ENCODE measurements around the gene NAXE. TPM values are rescaled to one million over a fixed set of nuclear protein-coding genes. Genes with fewer than 3 reads are reported as not detected.
A peak's percentile ranks its signal among the peaks of the same experiment; 100 is the strongest.

NAXE gene
- total and polyA plus RNA-seq, 5 donors from 2014 or later = 29.2 to 102 (median 88.8) TPM

DNA sequence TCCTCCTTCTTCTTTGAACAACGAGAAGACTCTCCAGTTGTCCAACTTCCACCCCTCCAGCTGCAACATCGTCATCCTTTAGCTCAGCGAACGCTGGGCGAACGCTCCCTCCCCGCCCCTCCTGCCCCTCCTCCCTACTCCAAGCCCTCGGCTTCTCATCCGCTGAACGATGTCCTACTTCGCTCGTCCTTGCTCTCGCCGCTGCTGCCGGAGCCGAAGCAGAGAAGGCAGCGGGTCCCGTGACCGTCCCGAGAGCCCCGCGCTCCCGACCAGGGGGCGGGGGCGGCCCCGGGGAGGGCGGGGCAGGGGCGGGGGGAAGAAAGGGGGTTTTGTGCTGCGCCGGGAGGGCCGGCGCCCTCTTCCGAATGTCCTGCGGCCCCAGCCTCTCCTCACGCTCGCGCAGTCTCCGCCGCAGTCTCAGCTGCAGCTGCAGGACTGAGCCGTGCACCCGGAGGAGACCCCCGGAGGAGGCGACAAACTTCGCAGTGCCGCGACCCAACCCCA, 50.2 kb downstream of the NAXE start, which contains the start of gene BCAN:
BCAN (plus strand) TSS at position 357 of the 504 bp plus-strand sequence. CDS start 3,938 bp downstream, outside the sequence.
- Mint-ChIP-seq H3K9me3 (peaks cover 0 to 1% (median 0%) of the 10 kb centered on the region in 7 donors), H3K27ac (no peak within 1 kb of the TSS), H3K4me3 (peak within 1 kb of the TSS in 3 of 4 donors; percentile 50 to 79 (median 77)), H3K36me3 (peaks cover 4% of the 10 kb centered on the region), H3K4me1 (peaks cover 0 to 30% (median 16%) of the 10 kb centered on the region in 4 donors), H3K27me3 (peaks cover 81% of the 10 kb centered on the region)
- H3K9me3 ChIP-seq (ENCODE audit: control insufficient read depth in 2 of 2, low read length in 2 of 2) = no peaks in the 10 kb centered on the region
- no peaks in the 10 kb centered on the region for H3K36me3 ChIP-seq (ENCODE audit: control insufficient read depth, insufficient read depth, low read length)
- ATAC-seq (ENCODE audit: low read depth in 2 of 2) (peak; percentile 21 to 27), DNase-seq (no peak)
- H3K4me3 ChIP-seq (ENCODE audit: low read depth, low read length) = peak within 1 kb of the TSS; percentile 26
- peaks cover 21% of the 10 kb centered on the region for H3K4me1 ChIP-seq (ENCODE audit: control insufficient read depth, insufficient read depth, low read length, poor library complexity, severe bottlenecking)
- H3K27ac ChIP-seq (ENCODE audit: insufficient read depth, low read length, poor library complexity, severe bottlenecking) = no peak within 1 kb of the TSS
- H3K27me3 ChIP-seq (ENCODE audit: control insufficient read depth, insufficient read depth, low read length) = peaks cover 47% of the 10 kb centered on the region

DNA sequence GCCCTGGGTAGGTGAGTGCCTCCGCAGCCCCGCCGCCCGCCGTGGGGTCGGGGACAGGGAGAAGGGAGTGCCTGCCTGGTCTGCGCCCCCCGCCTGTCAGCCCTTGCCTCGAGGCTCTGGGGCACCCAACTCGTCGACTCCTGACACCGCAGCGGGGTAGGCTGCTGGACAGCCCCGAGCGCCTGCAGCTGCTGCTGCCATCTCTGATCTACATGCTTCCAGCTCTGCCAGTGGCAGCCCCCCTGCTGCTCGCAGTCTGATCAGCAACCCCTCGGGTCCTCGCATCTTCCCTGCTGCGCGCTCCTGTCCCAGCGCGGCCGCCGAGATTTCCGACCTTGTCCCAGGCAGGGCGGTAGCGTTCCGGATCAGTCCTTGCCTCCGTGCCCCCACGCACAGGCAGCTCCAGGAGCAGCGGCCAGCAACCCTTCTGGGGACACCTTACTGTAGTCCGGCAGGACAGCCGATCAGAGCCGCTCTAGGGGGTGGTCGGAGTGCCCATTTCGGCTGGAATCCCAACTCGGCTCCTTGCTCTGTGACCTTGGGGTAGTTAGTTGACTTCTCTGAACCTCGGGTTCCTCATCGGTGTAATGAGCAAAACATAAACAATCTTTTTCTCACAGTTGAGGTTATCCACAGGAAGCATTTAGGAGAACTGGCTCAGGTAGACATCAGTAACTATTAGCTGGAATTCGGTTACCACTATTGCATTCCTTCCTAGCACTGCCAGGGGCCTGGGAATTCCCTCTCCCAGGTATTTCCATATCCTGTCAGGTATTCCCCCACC, 50.9 kb downstream of the NAXE start:
- Mint-ChIP-seq H3K4me1 (peaks cover 0 to 30% (median 16%) of the 10 kb centered on the region in 4 donors), H3K27me3 (peaks cover 86% of the 10 kb centered on the region), H3K27ac (no peak overlapping the region), H3K36me3 (peaks cover 4% of the 10 kb centered on the region), H3K9me3 (peaks cover 0 to 1% (median 0%) of the 10 kb centered on the region in 7 donors), H3K4me3 (peak overlapping the region in 3 of 4 donors; percentile 50 to 79 (median 72))
- peaks cover 21% of the 10 kb centered on the region for H3K4me1 ChIP-seq (ENCODE audit: control insufficient read depth, insufficient read depth, low read length, poor library complexity, severe bottlenecking)
- H3K9me3 ChIP-seq (ENCODE audit: control insufficient read depth in 2 of 2, low read length in 2 of 2) = no peaks in the 10 kb centered on the region
- ATAC-seq (ENCODE audit: low read depth in 2 of 2) (no peak), DNase-seq (no peak)
- H3K4me3 ChIP-seq (ENCODE audit: low read depth, low read length) = no peak overlapping the region
- no peak overlapping the region for H3K27ac ChIP-seq (ENCODE audit: insufficient read depth, low read length, poor library complexity, severe bottlenecking)
- peaks cover 47% of the 10 kb centered on the region for H3K27me3 ChIP-seq (ENCODE audit: control insufficient read depth, insufficient read depth, low read length)
- no peaks in the 10 kb centered on the region for H3K36me3 ChIP-seq (ENCODE audit: control insufficient read depth, insufficient read depth, low read length)

DNA sequence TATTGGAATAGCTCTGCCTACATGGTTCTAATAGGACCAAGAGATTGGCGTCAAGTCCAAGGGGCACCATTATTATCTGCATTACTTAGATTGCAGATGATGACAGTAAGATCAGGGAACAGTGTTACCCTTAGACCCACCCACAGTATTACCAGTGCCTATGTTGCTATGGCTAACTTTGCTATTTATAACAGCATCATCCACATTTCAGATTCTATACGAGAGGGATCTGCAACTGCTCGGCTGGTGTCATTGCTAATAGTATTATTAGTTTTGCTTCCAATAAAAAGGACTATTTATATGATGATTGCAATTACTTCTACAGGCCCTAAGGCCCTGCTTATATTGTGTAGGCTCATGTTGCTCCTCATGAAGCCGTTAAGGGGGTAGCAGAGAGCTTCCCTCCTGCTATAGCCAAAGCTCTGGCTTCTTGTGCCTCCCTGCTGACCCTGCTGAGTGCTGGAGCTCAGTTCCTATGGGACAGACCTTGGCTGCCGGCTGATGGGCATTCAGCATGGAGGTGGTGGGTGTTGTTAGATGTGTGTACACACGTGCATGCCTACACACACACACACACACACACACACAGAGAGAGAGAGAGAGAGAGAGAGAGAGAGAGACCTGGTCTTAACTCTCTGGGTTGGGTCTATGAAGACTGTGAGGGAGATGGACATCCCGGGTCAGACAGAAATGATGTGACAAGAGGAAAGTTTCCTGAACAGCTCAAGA, 51.6 kb downstream of the NAXE start:
- Histone ChIP-seq H3K9me3 (ENCODE audit: control insufficient read depth in 2 of 2, low read length in 2 of 2) (no peaks in the 10 kb centered on the region), H3K36me3 (ENCODE audit: control insufficient read depth, insufficient read depth, low read length) (no peaks in the 10 kb centered on the region), H3K4me1 (ENCODE audit: control insufficient read depth, insufficient read depth, low read length, poor library complexity, severe bottlenecking) (peaks cover 21% of the 10 kb centered on the region), H3K27me3 (ENCODE audit: control insufficient read depth, insufficient read depth, low read length) (peaks cover 49% of the 10 kb centered on the region), H3K27ac (ENCODE audit: insufficient read depth, low read length, poor library complexity, severe bottlenecking) (no peak overlapping the region), H3K4me3 (ENCODE audit: low read depth, low read length) (no peak overlapping the region)
- Mint-ChIP-seq H3K27me3 (peaks cover 86% of the 10 kb centered on the region), H3K4me1 (peaks cover 0 to 30% (median 16%) of the 10 kb centered on the region in 4 donors), H3K4me3 (peak overlapping the region in 2 of 4 donors; percentile 50 to 79), H3K9me3 (peaks cover 0 to 1% (median 0%) of the 10 kb centered on the region in 7 donors), H3K36me3 (peaks cover 4% of the 10 kb centered on the region), H3K27ac (no peak overlapping the region)
- DNase-seq (no peak), ATAC-seq (ENCODE audit: low read depth in 2 of 2) (no peak)

DNA sequence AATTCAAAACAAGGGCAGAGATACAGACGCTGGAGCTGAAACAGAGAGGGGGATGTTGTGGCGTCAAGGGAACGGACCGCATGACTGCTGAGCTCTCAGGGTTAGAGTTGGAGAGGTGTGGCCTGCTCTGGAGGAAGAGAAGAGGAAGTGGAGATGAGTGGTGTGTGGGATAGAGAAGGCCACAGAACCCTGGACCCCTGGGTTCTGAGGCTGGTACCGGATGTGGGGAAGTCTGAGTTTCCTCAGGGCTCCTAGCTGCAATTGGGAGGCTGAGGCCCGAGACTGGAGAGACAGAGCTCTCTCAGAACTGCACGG, 52.2 kb downstream of the NAXE start:
- no peak overlapping the region for H3K4me3 ChIP-seq (ENCODE audit: low read depth, low read length)
- ATAC-seq (ENCODE audit: low read depth in 2 of 2) (peak; percentile 44 to 45), DNase-seq (peak in 2 of 3 donors; percentile 17 to 57)
- H3K36me3 Mint-ChIP-seq = peaks cover 4% of the 10 kb centered on the region
- H3K27me3 Mint-ChIP-seq = peaks cover 84% of the 10 kb centered on the region
- peaks cover 0 to 30% (median 16%) of the 10 kb centered on the region in 4 donors for H3K4me1 Mint-ChIP-seq
- H3K9me3 Mint-ChIP-seq = peaks cover 0 to 1% (median 0%) of the 10 kb centered on the region in 7 donors
- H3K27ac ChIP-seq (ENCODE audit: insufficient read depth, low read length, poor library complexity, severe bottlenecking) = no peak overlapping the region
- no peak overlapping the region for H3K4me3 Mint-ChIP-seq
- peaks cover 49% of the 10 kb centered on the region for H3K27me3 ChIP-seq (ENCODE audit: control insufficient read depth, insufficient read depth, low read length)
- H3K4me1 ChIP-seq (ENCODE audit: control insufficient read depth, insufficient read depth, low read length, poor library complexity, severe bottlenecking) = peaks cover 21% of the 10 kb centered on the region
- no peaks in the 10 kb centered on the region for H3K9me3 ChIP-seq (ENCODE audit: control insufficient read depth in 2 of 2, low read length in 2 of 2)
- H3K27ac Mint-ChIP-seq = no peak overlapping the region
- H3K36me3 ChIP-seq (ENCODE audit: control insufficient read depth, insufficient read depth, low read length) = no peaks in the 10 kb centered on the region

Other genes with a start within 250 kb of the NAXE start
- not detected for gene RHBG, start 222.6 kb upstream of the NAXE start, total RNA-seq
- gene RHBG, start 222.6 kb upstream of the NAXE start, polyA plus RNA-seq = not detected
- gene MEF2D, start 91.0 kb upstream of the NAXE start, total RNA-seq = 186 TPM
- 10 to 100 TPM in 1 of 4 donors, 1 to 10 TPM in 3; 4.6 to 11.5 (median 6.4) TPM for gene MEF2D, start 91.0 kb upstream of the NAXE start, polyA plus RNA-seq
- 0.10 TPM for gene IQGAP3, start 19.2 kb upstream of the NAXE start, total RNA-seq
- gene IQGAP3, start 19.2 kb upstream of the NAXE start, polyA plus RNA-seq = under 1 TPM; 0.05 to 0.98 (median 0.41) TPM
- gene TTC24, start 12.1 kb upstream of the NAXE start, total RNA-seq = 2.3 TPM
- under 1 TPM in 3 of 4 donors, not detected in 1; 0.34 to 0.65 (median 0.35) TPM for gene TTC24, start 12.1 kb upstream of the NAXE start, polyA plus RNA-seq
- 27.5 TPM for gene GPATCH4, start 9.7 kb downstream of the NAXE start, total RNA-seq
- 10 to 100 TPM; 20.2 to 34.6 (median 27.6) TPM for gene GPATCH4, start 9.7 kb downstream of the NAXE start, polyA plus RNA-seq
- gene HAPLN2, start 27.6 kb downstream of the NAXE start, total RNA-seq = not detected
- not detected for gene HAPLN2, start 27.6 kb downstream of the NAXE start, polyA plus RNA-seq
- gene BCAN, start 50.3 kb downstream of the NAXE start, total RNA-seq = not detected
- gene BCAN, start 50.3 kb downstream of the NAXE start, polyA plus RNA-seq = not detected
- gene NES, start 85.6 kb downstream of the NAXE start, total RNA-seq = 0.10 TPM
- gene NES, start 85.6 kb downstream of the NAXE start, polyA plus RNA-seq = not detected
- gene CRABP2, start 113.8 kb downstream of the NAXE start, total RNA-seq = 5.1 TPM
- gene CRABP2, start 113.8 kb downstream of the NAXE start, polyA plus RNA-seq = not detected
- gene METTL25B, start 136.7 kb downstream of the NAXE start, total RNA-seq = 19.0 TPM
- gene METTL25B, start 136.7 kb downstream of the NAXE start, polyA plus RNA-seq = 1 to 10 TPM; 4.3 to 8.7 (median 7.2) TPM
- gene ISG20L2, start 137.0 kb downstream of the NAXE start, total RNA-seq = 76.7 TPM
- gene ISG20L2, start 137.0 kb downstream of the NAXE start, polyA plus RNA-seq = 10 to 100 TPM; 15.8 to 17.8 (median 17.0) TPM
- gene MRPL24, start 149.3 kb downstream of the NAXE start, total RNA-seq = 18.2 TPM
- 10 to 100 TPM; 72.5 to 86.4 (median 79.3) TPM for gene MRPL24, start 149.3 kb downstream of the NAXE start, polyA plus RNA-seq
- gene HDGF, start 159.9 kb downstream of the NAXE start, total RNA-seq = 87.6 TPM
- 10 to 100 TPM; 26.9 to 50.2 (median 36.7) TPM for gene HDGF, start 159.9 kb downstream of the NAXE start, polyA plus RNA-seq
- 67.8 TPM for gene PRCC, start 175.8 kb downstream of the NAXE start, total RNA-seq
- 10 to 100 TPM; 35.5 to 43.3 (median 36.4) TPM for gene PRCC, start 175.8 kb downstream of the NAXE start, polyA plus RNA-seq
- 158 TPM for gene SH2D2A, start 225.1 kb downstream of the NAXE start, total RNA-seq
- 10 to 100 TPM; 27.3 to 36.4 (median 31.2) TPM for gene SH2D2A, start 225.1 kb downstream of the NAXE start, polyA plus RNA-seq